Daoy (cell line): ENCODE measurements around the gene MAP6. TPM values are rescaled to one million over a fixed set of nuclear protein-coding genes. Genes with fewer than 3 reads are reported as not detected.
A peak's percentile ranks its signal among the peaks of the same experiment; 100 is the strongest.

Source experiments
- DNase-seq: peaks from one replicate; pipeline ENCODE4 v3.0.0-alpha.2; 2015; ENCODE audit warnings: low read depth
- total RNA-seq: library from RNA; depleted of rRNA; stranded (reverse); fragments of >200 nt; shearing (Covaris generic); gene quantifications from 2 replicates; pipeline ENCODE4 v1.2.3, GENCODE V29; 2014

Gene MAP6
- total RNA-seq, 1 experiment from 2014 or later = 0.40 TPM

- peak; percentile 18 for DNase-seq
Measured at GRCh38 chr11:75667255-75667830, 1.5 kb downstream of the MAP6 start.

- no peak for DNase-seq
Measured at GRCh38 chr11:75665990-75666389, 2.8 kb downstream of the MAP6 start.

- no peak for DNase-seq
Measured at GRCh38 chr11:75665126-75665525, 3.7 kb downstream of the MAP6 start.

GRCh38 chr11:75664389-75664788, 4.4 kb downstream of the MAP6 start:
- DNase-seq = no peak

- DNase-seq = no peak
Measured at GRCh38 chr11:75663808-75664207, 5.0 kb downstream of the MAP6 start.

- no peak for DNase-seq
Measured at GRCh38 chr11:75659836-75660235, 9.0 kb downstream of the MAP6 start.

GRCh38 chr11:75656044-75656727, 12.7 kb downstream of the MAP6 start:
- DNase-seq = no peak

GRCh38 chr11:75655605-75656004, 13.2 kb downstream of the MAP6 start:
- no peak for DNase-seq

GRCh38 chr11:75654314-75654713, 14.5 kb downstream of the MAP6 start:
- peak; percentile 67 for DNase-seq

- DNase-seq = no peak
Measured at GRCh38 chr11:75653532-75653931, 15.3 kb downstream of the MAP6 start.

GRCh38 chr11:75652936-75653335, 15.9 kb downstream of the MAP6 start:
- DNase-seq = no peak

GRCh38 chr11:75651218-75651617, 17.6 kb downstream of the MAP6 start:
- no peak for DNase-seq

- no peak for DNase-seq
Measured at GRCh38 chr11:75650167-75650723, 18.6 kb downstream of the MAP6 start.

- no peak for DNase-seq
Measured at GRCh38 chr11:75644946-75645345, 23.9 kb downstream of the MAP6 start.

- no peak for DNase-seq
Measured at GRCh38 chr11:75644370-75644769, 24.5 kb downstream of the MAP6 start.

- no peak for DNase-seq
Measured at GRCh38 chr11:75642402-75643113, 26.3 kb downstream of the MAP6 start.

GRCh38 chr11:75639762-75640181, 29.1 kb downstream of the MAP6 start:
- DNase-seq = peak; percentile 28

GRCh38 chr11:75637998-75638397, 30.8 kb downstream of the MAP6 start:
- DNase-seq = no peak

GRCh38 chr11:75635066-75635862, 33.6 kb downstream of the MAP6 start:
- no peak for DNase-seq

- no peak for DNase-seq
Measured at GRCh38 chr11:75633409-75634066, 35.3 kb downstream of the MAP6 start.

- no peak for DNase-seq
Measured at GRCh38 chr11:75632962-75633361, 35.9 kb downstream of the MAP6 start.
